Smooth muscle cell (in vitro differentiated cells): ENCODE results near the gene COA4. TPM values are rescaled to one million over a fixed set of nuclear protein-coding genes. Genes with fewer than 3 reads are reported as not detected.

ENCODE experiments used
- DNase-seq: peaks from one replicate; lab custom pipeline; 2025; ENCODE audit not compliant: unreplicated experiment; lab: John Stamatoyannopoulos, UW
- H2AFZ ChIP-seq: fragments of 200-600 bp; sonication (generic); 2 replicates; pipeline ENCODE4 v1.6.0; 2016; ENCODE audit warnings: antibody characterized with exemption, low read depth, mild to moderate bottlenecking
- H3F3A ChIP-seq: fragments of 200-600 bp; sonication (generic); 2 replicates; pipeline ENCODE4 v1.6.0; 2017; ENCODE audit warnings: antibody characterized with exemption, low read depth
- H3K27ac ChIP-seq: fragments of 200-600 bp; sonication (generic); 2 replicates; pipeline ENCODE4 v1.5.1; 2016; ENCODE audit warnings: low read depth, mild to moderate bottlenecking
- H3K27me3 ChIP-seq: fragments of 200-600 bp; sonication (generic); 2 replicates; pipeline ENCODE4 v1.6.1; 2016; ENCODE audit warnings: low read depth, mild to moderate bottlenecking
- H3K36me3 ChIP-seq: fragments of 200-600 bp; sonication (generic); 2 replicates; pipeline ENCODE4 v1.5.1; 2016; ENCODE audit warnings: low read depth
- H3K4me1 ChIP-seq: fragments of 200-600 bp; sonication (generic); 2 replicates; pipeline ENCODE4 v1.5.1; 2016; ENCODE audit warnings: low read depth
- H3K4me2 ChIP-seq: fragments of 200-600 bp; sonication (generic); 2 replicates; pipeline ENCODE4 v1.6.0; 2016; ENCODE audit warnings: mild to moderate bottlenecking
- H3K4me3 ChIP-seq: fragments of 200-600 bp; sonication (generic); 2 replicates; pipeline ENCODE4 v1.5.1; 2016; ENCODE audit warnings: mild to moderate bottlenecking
- H3K79me2 ChIP-seq: fragments of 200-600 bp; sonication (generic); 2 replicates; pipeline ENCODE4 v1.6.0; 2016; ENCODE audit warnings: low read depth, mild to moderate bottlenecking
- H3K9ac ChIP-seq: fragments of 200-600 bp; sonication (generic); 2 replicates; pipeline ENCODE4 v1.6.0; 2016; ENCODE audit warnings: low read depth
- H3K9me3 ChIP-seq: fragments of 200-600 bp; sonication (generic); replicated peaks from 2 replicates; pipeline ENCODE4 v1.5.1; 2016; ENCODE audit warnings: low read depth
- H4K20me1 ChIP-seq: fragments of 200-600 bp; sonication (generic); 2 replicates; pipeline ENCODE4 v1.6.0; 2016; ENCODE audit warnings: low read depth
- CTCF ChIP-seq: fragments of 200-600 bp; sonication (generic); IDR thresholded peaks from 2 replicates; pipeline ENCODE4 v1.5.1; 2017; ENCODE audit warnings: borderline replicate concordance, mild to moderate bottlenecking, antibody characterized with exemption; ENCODE audit not compliant: insufficient read depth, poor library complexity, severe bottlenecking
- WGBS: methylation state at CpG from one replicate; pipeline ENCODE4 v1.1.7; 2016; ENCODE audit warnings: low lambda C conversion rate; 5-methylcytosine and 5-hydroxymethylcytosine counted together
- polyA plus RNA-seq: library from polyadenylated mRNA; unstranded; fragments of >200 nt; fragmentation: Nextera tagmentation; extraction: Ambion mirVana; gene quantifications from 2 replicates; pipeline ENCODE4 v1.2.1, GENCODE V29; 2016
- total RNA-seq: library from RNA; depleted of rRNA; stranded (reverse); fragments of >200 nt; gene quantifications from 2 replicates; pipeline ENCODE4 v1.2.3, GENCODE V29; 2014

COA4 gene
- total and polyA plus RNA-seq, 2 experiments from 2014 or later = 44.1 to 52.4 TPM

GRCh38 chr11:73862986-73863385 lies 13.7 kb downstream of the COA4 start:
- H4K20me1 ChIP-seq = no peaks in the 10 kb centered on the region
- no peak for TF ChIP-seq CTCF
- H3K9ac ChIP-seq = no peak overlapping the region
- no peak overlapping the region for H3K27ac ChIP-seq
- no peak overlapping the region for H3K4me2 ChIP-seq
- peaks cover 4% of the 10 kb centered on the region for H3F3A ChIP-seq
- no peak overlapping the region for H2AFZ ChIP-seq
- H3K27me3 ChIP-seq = no peaks in the 10 kb centered on the region
- H3K79me2 ChIP-seq = no peaks in the 10 kb centered on the region
- no peaks in the 10 kb centered on the region for H3K36me3 ChIP-seq
- no peak for DNase-seq
- H3K9me3 ChIP-seq = no peaks in the 10 kb centered on the region
- WGBS = 95% methylated on average over 4 of the region's 4 CpGs
- no peak overlapping the region for H3K4me3 ChIP-seq
- no peaks in the 10 kb centered on the region for H3K4me1 ChIP-seq

- no peak overlapping the region for H3K27ac ChIP-seq
- 87% methylated on average over 2 of the region's 2 CpGs for WGBS
Observed at GRCh38 chr11:73860202-73860601, 16.4 kb downstream of the COA4 start.

GRCh38 chr11:73859671-73860070 lies 17.0 kb downstream of the COA4 start:
- Histone ChIP-seq H3K27ac (no peak overlapping the region), H3K9ac (no peak overlapping the region), H4K20me1 (no peaks in the 10 kb centered on the region), H3K4me2 (no peak overlapping the region), H3K79me2 (no peaks in the 10 kb centered on the region), H3K9me3 (no peaks in the 10 kb centered on the region), H3K27me3 (no peaks in the 10 kb centered on the region), H3F3A (no peaks in the 10 kb centered on the region), H2AFZ (no peak overlapping the region), H3K4me3 (no peak overlapping the region), H3K4me1 (no peaks in the 10 kb centered on the region), H3K36me3 (no peaks in the 10 kb centered on the region)
- WGBS = 93% methylated on average over 2 of the region's 2 CpGs
- DNase-seq = no peak
- TF ChIP-seq CTCF = no peak

More at GRCh38 chr11:73860202-73860601, 16.4 kb downstream of the COA4 start:
- no peaks in the 10 kb centered on the region for H3K27me3 ChIP-seq
- TF ChIP-seq CTCF = no peak
- H3K36me3 ChIP-seq = no peaks in the 10 kb centered on the region
- no peak for DNase-seq
- no peak overlapping the region for H3K4me2 ChIP-seq
- H3K4me1 ChIP-seq = no peaks in the 10 kb centered on the region
- no peak overlapping the region for H2AFZ ChIP-seq
- no peaks in the 10 kb centered on the region for H3F3A ChIP-seq
- H4K20me1 ChIP-seq = no peaks in the 10 kb centered on the region
- H3K9me3 ChIP-seq = no peaks in the 10 kb centered on the region
- no peak overlapping the region for H3K9ac ChIP-seq
- H3K79me2 ChIP-seq = no peaks in the 10 kb centered on the region
- no peak overlapping the region for H3K4me3 ChIP-seq

- TF ChIP-seq CTCF = no peak
Observed at GRCh38 chr11:73856031-73856567, 20.5 kb downstream of the COA4 start.

More at GRCh38 chr11:73856031-73856567, 20.5 kb downstream of the COA4 start:
- Histone ChIP-seq H3K4me1 (no peaks in the 10 kb centered on the region), H3K36me3 (no peaks in the 10 kb centered on the region), H3K4me3 (no peak overlapping the region), H3K27me3 (no peaks in the 10 kb centered on the region), H3K27ac (no peak overlapping the region), H2AFZ (no peak overlapping the region), H3F3A (no peaks in the 10 kb centered on the region), H4K20me1 (no peaks in the 10 kb centered on the region), H3K4me2 (no peak overlapping the region), H3K9ac (no peak overlapping the region), H3K79me2 (no peaks in the 10 kb centered on the region), H3K9me3 (no peaks in the 10 kb centered on the region)
- no peak for DNase-seq
- WGBS = 100% methylated on average over 1 of the region's 1 CpG
